Parathyroid adenoma (tissue), 2 donors: Measurements from ENCODE around the gene ZIC5.

Experiments used
- H2AFZ ChIP-seq: fragments of 300-600 bp; sonication (generic); one replicate; pipeline ENCODE4 v1.7.0; 2017; ENCODE audit warnings: antibody characterized with exemption, mild to moderate bottlenecking
- H3K27ac ChIP-seq: fragments of 300-600 bp; sonication (generic); one replicate; pipeline ENCODE4 v1.7.0; 2017
- H3K27me3 ChIP-seq: fragments of 300-600 bp; sonication (generic); one replicate; pipeline ENCODE4 v1.7.0; 2017; ENCODE audit warnings: low read length; ENCODE audit not compliant: control insufficient read depth, insufficient read depth
- H3K36me3 ChIP-seq: fragments of 300-600 bp; sonication (generic); one replicate; pipeline ENCODE4 v1.7.0; 2017; ENCODE audit warnings: low read length; ENCODE audit not compliant: control insufficient read depth, insufficient read depth
- H3K4me1 ChIP-seq: fragments of 300-600 bp; sonication (generic); one replicate; pipeline ENCODE4 v1.7.0; 2017; ENCODE audit warnings: control low read depth
- H3K4me2 ChIP-seq: fragments of 300-600 bp; sonication (generic); one replicate; pipeline ENCODE4 v1.7.0; 2017; ENCODE audit warnings: low read length
- H3K4me3 ChIP-seq: fragments of 300-600 bp; sonication (generic); one replicate; pipeline ENCODE4 v1.7.0; 2017; ENCODE audit warnings: low read depth, low read length
- H3K79me2 ChIP-seq: fragments of 300-600 bp; sonication (generic); one replicate; pipeline ENCODE4 v1.7.0; 2017; ENCODE audit warnings: control low read depth
- H3K9ac ChIP-seq: fragments of 300-600 bp; sonication (generic); one replicate; pipeline ENCODE4 v1.7.0; 2017; ENCODE audit warnings: mild to moderate bottlenecking
- H3K9me3 ChIP-seq: fragments of 300-600 bp; sonication (generic); one replicate; pipeline ENCODE4 v1.7.0; 2017; ENCODE audit warnings: low read length; ENCODE audit not compliant: control insufficient read depth
- CTCF ChIP-seq: fragments of 300-600 bp; sonication (generic); IDR thresholded peaks from one replicate; pipeline ENCODE4 v1.7.0; 2017; ENCODE audit warnings: antibody characterized with exemption, mild to moderate bottlenecking
- donor health status: primary hyperparathyroidism.

ZIC5 gene

GRCh38 chr13:99919132-99919531, 52.4 kb downstream of the ZIC5 start:
- Histone ChIP-seq H3K27ac (no peak overlapping the region), H3K9me3 (no peaks in the 10 kb centered on the region), H3K4me3 (no peak overlapping the region)

GRCh38 chr13:99916366-99917103, 55.0 kb downstream of the ZIC5 start:
- Histone ChIP-seq H3K27me3 (no peaks in the 10 kb centered on the region), H3K4me3 (no peak overlapping the region), H3K9me3 (no peaks in the 10 kb centered on the region), H2AFZ (no peak overlapping the region), H3K9ac (no peak overlapping the region), H3K27ac (no peak overlapping the region), H3K4me2 (no peak overlapping the region), H3K36me3 (no peaks in the 10 kb centered on the region), H3K4me1 (no peaks in the 10 kb centered on the region), H3K79me2 (no peaks in the 10 kb centered on the region)
- peak; percentile 72 for TF ChIP-seq CTCF

More at GRCh38 chr13:99919132-99919531, 52.4 kb downstream of the ZIC5 start:
- Histone ChIP-seq H3K27me3 (no peaks in the 10 kb centered on the region), H3K9ac (no peak overlapping the region), H2AFZ (no peak overlapping the region), H3K36me3 (no peaks in the 10 kb centered on the region), H3K4me1 (no peaks in the 10 kb centered on the region), H3K79me2 (no peaks in the 10 kb centered on the region), H3K4me2 (no peak overlapping the region)
- TF ChIP-seq CTCF: no peak

- Histone ChIP-seq H2AFZ (no peak overlapping the region), H3K4me1 (no peaks in the 10 kb centered on the region), H3K36me3 (no peaks in the 10 kb centered on the region), H3K9ac (no peak overlapping the region), H3K9me3 (no peaks in the 10 kb centered on the region), H3K27ac (no peak overlapping the region), H3K79me2 (no peaks in the 10 kb centered on the region), H3K4me3 (no peak overlapping the region), H3K4me2 (no peak overlapping the region), H3K27me3 (no peaks in the 10 kb centered on the region)
- no peak for TF ChIP-seq CTCF
Measured at GRCh38 chr13:99913167-99913566, 58.4 kb downstream of the ZIC5 start.
